Effector CD8-positive, alpha-beta T cell (primary cell): ENCODE data around the gene DESI2.
"Not testable (repeated sequence)": the region's sequence is repeated elsewhere in the genome, so short reads cannot be mapped to it uniquely, and the experiment has no call there.

Experiments
- DNase-seq: peaks from one replicate; lab custom pipeline; 2025; lab: John Stamatoyannopoulos, UW

DESI2 gene

GRCh38 chr1:244705261-244706234 lies 52.6 kb downstream of the DESI2 start:
- DNase-seq: no peak

- no peak for DNase-seq
Observed at GRCh38 chr1:244709076-244709475, 56.1 kb downstream of the DESI2 start.

- DNase-seq: no peak
Observed at GRCh38 chr1:244709476-244710368, 56.8 kb downstream of the DESI2 start.

GRCh38 chr1:244710474-244711062 lies 57.6 kb downstream of the DESI2 start:
- no peak for DNase-seq

- DNase-seq: no peak
Observed at GRCh38 chr1:244712669-244713068, 59.7 kb downstream of the DESI2 start.

GRCh38 chr1:244713332-244713731 lies 60.4 kb downstream of the DESI2 start:
- DNase-seq: no peak

- no peak for DNase-seq
Observed at GRCh38 chr1:244727871-244728474, 75.0 kb downstream of the DESI2 start.

GRCh38 chr1:244730153-244730933 lies 77.4 kb downstream of the DESI2 start:
- no peak for DNase-seq

GRCh38 chr1:244730934-244731434 lies 78.1 kb downstream of the DESI2 start:
- DNase-seq: no peak

- DNase-seq: no peak
Observed at GRCh38 chr1:244731651-244732050, 78.7 kb downstream of the DESI2 start.

- no peak for DNase-seq
Observed at GRCh38 chr1:244732851-244733450, 80.0 kb downstream of the DESI2 start.

- DNase-seq: no peak
Observed at GRCh38 chr1:244735404-244735803, 82.5 kb downstream of the DESI2 start.

- DNase-seq: no peak
Observed at GRCh38 chr1:244735876-244736561, 83.1 kb downstream of the DESI2 start.

GRCh38 chr1:244739140-244739539 lies 86.2 kb downstream of the DESI2 start:
- not testable (repeated sequence) for DNase-seq

GRCh38 chr1:244740027-244740617 lies 87.2 kb downstream of the DESI2 start:
- DNase-seq: not testable (repeated sequence)

- no peak for DNase-seq
Observed at GRCh38 chr1:244741692-244742091, 88.8 kb downstream of the DESI2 start.

- DNase-seq: no peak
Observed at GRCh38 chr1:244749230-244750016, 96.5 kb downstream of the DESI2 start.

GRCh38 chr1:244751271-244751895 lies 98.5 kb downstream of the DESI2 start:
- DNase-seq: no peak
